Bronchus fibroblast of lung (primary cell): ENCODE data around the gene GTF2A2. TPM values are rescaled to one million over a fixed set of nuclear protein-coding genes. Genes with fewer than 3 reads are reported as not detected.

Source experiments
- total RNA-seq: library from RNA; depleted of rRNA; stranded (reverse); fragments of >200 nt; gene quantifications from 2 replicates; pipeline ENCODE4 v1.2.3, GENCODE V29; 2015

GTF2A2 gene
- total RNA-seq, result 27.6 and 38.0 TPM in 2 replicates

GRCh38 chr15:59656897-59657634 is at the start of gene GTF2A2:
GTF2A2 (minus strand) TSS chr15:59657515; CDS start chr15:59652277, 5,238 bp downstream.

GRCh38 chr15:59688782-59689625 is 31.7 kb upstream of the GTF2A2 start, which contains the start of gene BNIP2:
BNIP2 (minus strand) TSS chr15:59689320; CDS start chr15:59682457, 6,863 bp downstream.

GRCh38 chr15:59611276-59612260 is 45.7 kb downstream of the GTF2A2 start, which contains the start of gene GCNT3:
GCNT3 (plus strand) TSS chr15:59611783; CDS start chr15:59618239, 6,456 bp downstream.

Other genes with a start within 250 kb of the GTF2A2 start
- 0.50 and 0.59 TPM in 2 replicates for gene FAM81A, start 219.3 kb downstream of the GTF2A2 start, total RNA-seq
- not detected in 2 replicates for gene GCNT3, start 45.7 kb downstream of the GTF2A2 start, total RNA-seq
- gene BNIP2, start 31.8 kb upstream of the GTF2A2 start, total RNA-seq, result 37.8 and 58.2 TPM in 2 replicates